Measurements from ENCODE around the gene ZNF276. TPM values are rescaled to one million over a fixed set of nuclear protein-coding genes. Genes with fewer than 3 reads are reported as not detected.
"Not testable (repeated sequence)": the region's sequence is repeated elsewhere in the genome, so short reads cannot be mapped to it uniquely, and the experiment has no call there.

ZNF276 gene, protein sequence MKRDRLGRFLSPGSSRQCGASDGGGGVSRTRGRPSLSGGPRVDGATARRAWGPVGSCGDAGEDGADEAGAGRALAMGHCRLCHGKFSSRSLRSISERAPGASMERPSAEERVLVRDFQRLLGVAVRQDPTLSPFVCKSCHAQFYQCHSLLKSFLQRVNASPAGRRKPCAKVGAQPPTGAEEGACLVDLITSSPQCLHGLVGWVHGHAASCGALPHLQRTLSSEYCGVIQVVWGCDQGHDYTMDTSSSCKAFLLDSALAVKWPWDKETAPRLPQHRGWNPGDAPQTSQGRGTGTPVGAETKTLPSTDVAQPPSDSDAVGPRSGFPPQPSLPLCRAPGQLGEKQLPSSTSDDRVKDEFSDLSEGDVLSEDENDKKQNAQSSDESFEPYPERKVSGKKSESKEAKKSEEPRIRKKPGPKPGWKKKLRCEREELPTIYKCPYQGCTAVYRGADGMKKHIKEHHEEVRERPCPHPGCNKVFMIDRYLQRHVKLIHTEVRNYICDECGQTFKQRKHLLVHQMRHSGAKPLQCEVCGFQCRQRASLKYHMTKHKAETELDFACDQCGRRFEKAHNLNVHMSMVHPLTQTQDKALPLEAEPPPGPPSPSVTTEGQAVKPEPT
- total RNA-seq (2014; rRNA removed): 30.1 and 32.7 TPM in 2 replicates
- Bru-seq, nascent RNA: percentile 71 among the genes with signal in this experiment
- BruChase-seq, experiment 1, labeled RNA remaining after a 6-hour chase: percentile 85 among the genes with signal in this experiment
- BruChase-seq, experiment 2, labeled RNA remaining after a 2-hour chase: percentile 84 among the genes with signal in this experiment
- long read RNA-seq, full-length matches to known transcripts: 23 of 119 reads
- long read RNA-seq, partial matches to known transcripts: 24 of 119 reads
- long read RNA-seq, other reads (novel, unspliced or antisense): 72 of 119 reads

DNA sequence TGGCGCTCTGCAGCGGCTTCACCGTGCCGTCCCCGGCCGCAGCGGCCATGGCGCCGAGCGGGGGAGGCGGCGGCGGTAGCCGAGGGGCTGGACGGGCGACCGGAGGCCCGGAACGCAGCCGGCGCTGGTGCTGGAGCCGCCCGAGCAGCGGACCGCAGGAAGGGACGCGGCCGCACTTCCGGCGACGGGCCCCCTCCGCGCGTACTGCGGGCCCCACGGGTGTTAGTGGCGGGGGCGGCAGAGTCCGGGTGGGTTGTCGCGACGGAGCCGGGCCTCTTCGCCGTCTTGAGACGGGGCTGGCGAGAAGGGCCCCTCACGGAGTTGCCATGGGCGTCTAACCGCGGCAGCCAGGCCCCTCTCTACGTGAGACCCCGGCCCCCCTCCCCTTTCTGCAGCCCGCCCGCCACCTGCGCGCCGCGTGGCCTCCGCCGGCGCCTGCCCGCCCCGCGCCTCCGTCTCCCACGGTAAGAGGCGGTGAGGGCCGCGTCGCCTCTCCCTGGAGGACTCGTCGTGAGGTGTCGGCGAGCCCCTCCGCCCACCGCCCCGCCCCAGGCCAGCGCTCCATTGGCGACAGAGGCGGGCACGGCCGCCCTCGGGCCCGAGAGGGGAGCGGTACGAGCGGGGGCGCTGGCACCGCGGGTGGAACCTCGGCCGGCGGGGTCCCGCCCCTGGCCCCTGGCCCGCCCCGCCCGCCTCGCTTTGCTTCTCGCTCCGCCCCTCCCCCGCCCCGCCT, at the start of gene ZNF276, which contains the start of gene VPS9D1:
TSS of gene ZNF276 (plus strand) at position 725 of the 733 bp plus-strand sequence. CDS start 104 bp downstream, outside the sequence.
TSS of gene VPS9D1 (minus strand) at position 86 of the 733 bp plus-strand sequence. CDS start at position 49, 37 bp downstream.
- H3K9ac ChIP-seq (ENCODE audit: low read length): peak within 1 kb of the TSS; percentile 80
- H3K79me2 ChIP-seq (ENCODE audit: low read length): peaks cover 26% of the 10 kb centered on the region
- intact Hi-C loops (cut with micrococcal nuclease): no loop called here

DNA sequence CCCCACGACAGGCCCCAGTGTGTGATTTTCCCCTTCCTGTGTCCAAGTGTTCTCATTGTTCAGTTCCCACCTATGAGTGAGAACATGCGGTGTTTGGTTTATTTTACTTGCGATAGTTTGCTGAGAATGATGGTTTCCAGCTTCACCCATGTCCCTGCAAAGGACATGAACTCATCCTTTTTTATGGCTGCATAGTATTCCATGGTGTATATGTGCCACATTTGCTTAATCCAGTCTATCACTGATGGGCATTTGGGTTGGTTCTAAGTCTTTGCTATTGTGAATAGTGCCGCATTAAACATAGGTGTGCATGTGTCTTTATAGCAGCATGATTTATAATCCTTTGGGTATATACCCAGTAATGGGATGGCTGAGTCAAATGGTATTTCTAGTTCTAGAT, 49.8 kb upstream of the ZNF276 start:
- ChIA-PET POLR2A (ENCODE audit: unreplicated experiment) (interaction anchor here (0.6 kb wide), 1 partner anchor 38 kb away, joined by 5 read pairs; no protein-coding TSS in a partner anchor), CTCF (interaction anchor here (0.5 to 1.1 kb wide), 2 partner anchors 37 to 113 kb away, joined by 4 to 6 read pairs; no protein-coding TSS in a partner anchor)
- H3K79me2 ChIP-seq (ENCODE audit: low read length); H3K36me3 ChIP-seq (ENCODE audit: low read depth, low read length); H3K27me3 ChIP-seq (ENCODE audit: low read length); DNase-seq; H3F3A ChIP-seq (ENCODE audit: low read length, unreplicated experiment); H3K9me2 ChIP-seq (replicated peaks; ENCODE audit: low read length); H3K4me1 ChIP-seq (ENCODE audit: insufficient read depth, low read length); H3K4me2 ChIP-seq (ENCODE audit: low read length); H3K4me3 ChIP-seq (ENCODE audit: low read length); ATAC-seq; H3K9ac ChIP-seq (ENCODE audit: low read length); intact Hi-C loops (cut with micrococcal nuclease); H3K27ac ChIP-seq (ENCODE audit: low read length); H2AFZ ChIP-seq (ENCODE audit: low read length); H3K9me3 ChIP-seq (ENCODE audit: low read length); H4K20me1 ChIP-seq (ENCODE audit: low read length); BruUV-seq (replicated peaks): not testable (repeated sequence)

More for the DNA sequence above, at the start of gene ZNF276, which contains the start of gene VPS9D1:
- DNase-seq (peak; percentile 74), ATAC-seq (peak; percentile 42)
- Histone ChIP-seq H3K4me1 (ENCODE audit: insufficient read depth, low read length) (peaks cover 26% of the 10 kb centered on the region), H3K9me2 (replicated peaks; ENCODE audit: low read length) (no peaks in the 10 kb centered on the region), H3K27me3 (ENCODE audit: low read length) (no peaks in the 10 kb centered on the region), H3F3A (ENCODE audit: low read length, unreplicated experiment) (no peaks in the 10 kb centered on the region), H3K9me3 (ENCODE audit: low read length) (no peaks in the 10 kb centered on the region), H2AFZ (ENCODE audit: low read length) (peak within 1 kb of the TSS; percentile 48; the same call in 1 of the 2 replicates), H3K4me3 (ENCODE audit: low read length) (peak within 1 kb of the TSS; percentile 72), H4K20me1 (ENCODE audit: low read length) (peaks cover 15% of the 10 kb centered on the region), H3K36me3 (ENCODE audit: low read depth, low read length) (no peaks in the 10 kb centered on the region), H3K27ac (ENCODE audit: low read length) (peak within 1 kb of the TSS; percentile 64), H3K4me2 (ENCODE audit: low read length) (peak within 1 kb of the TSS; percentile 89)
- ChIA-PET CTCF (interaction anchor here (0.6 kb wide), 1 partner anchor 15 kb away, joined by 4 read pairs; no protein-coding TSS in a partner anchor), POLR2A (ENCODE audit: unreplicated experiment) (no interaction called here)
- no TSS peak for BruUV-seq (replicated peaks)
- TF ChIP-seq EZH2phosphoT487 (IDR thresholded peaks at IDR 0.05; ENCODE audit: borderline replicate concordance, low read length): no peak
- no peak for TF ChIP-seq EZH2 (IDR thresholded peaks at IDR 0.05; ENCODE audit: low read length, unreplicated experiment)
- TF ChIP-seq, protein P1, sequence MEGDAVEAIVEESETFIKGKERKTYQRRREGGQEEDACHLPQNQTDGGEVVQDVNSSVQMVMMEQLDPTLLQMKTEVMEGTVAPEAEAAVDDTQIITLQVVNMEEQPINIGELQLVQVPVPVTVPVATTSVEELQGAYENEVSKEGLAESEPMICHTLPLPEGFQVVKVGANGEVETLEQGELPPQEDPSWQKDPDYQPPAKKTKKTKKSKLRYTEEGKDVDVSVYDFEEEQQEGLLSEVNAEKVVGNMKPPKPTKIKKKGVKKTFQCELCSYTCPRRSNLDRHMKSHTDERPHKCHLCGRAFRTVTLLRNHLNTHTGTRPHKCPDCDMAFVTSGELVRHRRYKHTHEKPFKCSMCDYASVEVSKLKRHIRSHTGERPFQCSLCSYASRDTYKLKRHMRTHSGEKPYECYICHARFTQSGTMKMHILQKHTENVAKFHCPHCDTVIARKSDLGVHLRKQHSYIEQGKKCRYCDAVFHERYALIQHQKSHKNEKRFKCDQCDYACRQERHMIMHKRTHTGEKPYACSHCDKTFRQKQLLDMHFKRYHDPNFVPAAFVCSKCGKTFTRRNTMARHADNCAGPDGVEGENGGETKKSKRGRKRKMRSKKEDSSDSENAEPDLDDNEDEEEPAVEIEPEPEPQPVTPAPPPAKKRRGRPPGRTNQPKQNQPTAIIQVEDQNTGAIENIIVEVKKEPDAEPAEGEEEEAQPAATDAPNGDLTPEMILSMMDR (conservative IDR thresholded peaks at IDR 0.05; ENCODE audit: low read depth, low read length): no peak

Data from PC-3 (cell line).